Neutrophil (primary cell): ENCODE measurements around the gene ACER1.

Source experiments
- H3K27ac ChIP-seq: fragments of 200-600 bp; sonication (generic); 2 replicates; pipeline ENCODE4 v1.5.1; 2016; ENCODE audit warnings: mild to moderate bottlenecking, moderate library complexity
- H3K27me3 ChIP-seq: fragments of 200-600 bp; sonication (generic); 2 replicates; pipeline ENCODE4 v1.6.0; 2016; ENCODE audit warnings: mild to moderate bottlenecking
- H3K36me3 ChIP-seq: fragments of 200-600 bp; sonication (generic); 2 replicates; pipeline ENCODE4 v1.5.1; 2017
- H3K4me1 ChIP-seq, 2 experiments: fragments of 200-600 bp in 1 of 2; sonication (generic) in 1 of 2; 1 replicate in 1 of 2; 2 replicates in 1 of 2; pipeline versions ENCODE4 v1.5.1 to v1.6.1; 2013 to 2016; ENCODE audit warnings: low read depth in 1 of 2, low read length in 1 of 2, mild to moderate bottlenecking in 1 of 2, moderate library complexity in 1 of 2; ENCODE audit not compliant: control insufficient read depth in 1 of 2, insufficient read depth in 1 of 2
- H3K4me3 ChIP-seq, 2 experiments: fragments of 200-600 bp in 1 of 2; sonication (generic) in 1 of 2; 1 replicate in 1 of 2; 2 replicates in 1 of 2; pipeline ENCODE4 v1.5.1; 2013 to 2016; ENCODE audit warnings: low read depth in 1 of 2, low read length in 1 of 2, mild to moderate bottlenecking in 1 of 2, moderate library complexity in 1 of 2
- H3K9me3 ChIP-seq: fragments of 200-600 bp; sonication (generic); 2 replicates; pipeline ENCODE4 v1.5.1; 2016
- CTCF ChIP-seq: fragments of 200-600 bp; sonication (generic); IDR thresholded peaks from 2 replicates; pipeline ENCODE4 v1.5.1; 2016; ENCODE audit warnings: antibody characterized with exemption

ACER1 gene

GRCh38 chr19:6258812-6259311 is 74.5 kb downstream of the ACER1 start:
- no peaks in the 10 kb centered on the region for H3K9me3 ChIP-seq
- H3K36me3 ChIP-seq, result peaks cover 53% of the 10 kb centered on the region
- TF ChIP-seq CTCF, result no peak
- no peaks in the 10 kb centered on the region for H3K27me3 ChIP-seq
- H3K27ac ChIP-seq, result no peak overlapping the region
- H3K4me3 ChIP-seq, result no peak overlapping the region
- no peaks in the 10 kb centered on the region for H3K4me1 ChIP-seq
